ENCODE results near the gene APCS.

- TF ChIP-seq POLR2A (IDR thresholded peaks at IDR 0.05) (no peak), CTCF (IDR thresholded peaks at IDR 0.05) (no peak), POLR2AphosphoS5 (IDR thresholded peaks at IDR 0.05; ENCODE audit: insufficient read depth in 1 of 2, low read depth in 1 of 2) (no peak)
These were observed 14.9 kb downstream of the APCS start for GRCh38 chr1:159602501-159602999.

All from vagina (tissue), 2 donors.